Naive thymus-derived CD4-positive, alpha-beta T cell (primary cell): ENCODE measurements around the gene VKORC1L1. TPM values are rescaled to one million over a fixed set of nuclear protein-coding genes. Genes with fewer than 3 reads are reported as not detected.
A peak's percentile ranks its signal among the peaks of the same experiment; 100 is the strongest.
"Not testable (repeated sequence)": the region's sequence is repeated elsewhere in the genome, so short reads cannot be mapped to it uniquely, and the experiment has no call there.

ENCODE experiments used
- ATAC-seq: fragments of 150-1000 bp; cut with Tn5 transposase; 2 replicates; pipeline ENCODE4 v1.10.0; 2021; ENCODE audit warnings: mild to moderate bottlenecking, moderate library complexity
- CTCF ChIA-PET: fragments of 350-600 bp; sonication (Branson Sonifier 250); formaldehyde crosslinking; loops from one replicate; lab custom pipeline; 2021; ENCODE audit warnings: antibody characterized with exemption; lab: Charles Lee
- POLR2A ChIA-PET: fragments of 350-600 bp; sonication (Branson Sonifier 250); formaldehyde crosslinking; loops from one replicate; lab custom pipeline; 2021; ENCODE audit warnings: antibody characterized with exemption, inconsistent platforms; lab: Charles Lee
- DNase-seq, 9 donors: peaks; one replicate each; pipeline versions ENCODE4 v3.0.0 to v3.0.0-alpha.2; 2020 to 2022; ENCODE audit warnings: mixed read lengths in 1 of 9
- H3K27ac ChIP-seq: one replicate; pipeline ENCODE4 v1.7.0; 2013; ENCODE audit warnings: mild to moderate bottlenecking, low read depth, low read length, moderate library complexity
- H3K27me3 ChIP-seq, 2 donors: one replicate each; pipeline ENCODE4 v1.7.0; 2013; ENCODE audit warnings: low read length in 2 of 2, mild to moderate bottlenecking in 2 of 2, moderate library complexity in 2 of 2; ENCODE audit not compliant: control insufficient read depth in 2 of 2, insufficient read depth in 2 of 2
- H3K36me3 ChIP-seq, 3 experiments: 1 replicate in 2 of 3; 2 replicates in 1 of 3; pipeline ENCODE4 v1.7.0; 2013; ENCODE audit warnings: low read length in 3 of 3, mild to moderate bottlenecking in 3 of 3, moderate library complexity in 1 of 3; ENCODE audit not compliant: insufficient read depth in 3 of 3, control insufficient read depth in 2 of 3
- H3K4me1 ChIP-seq, 2 donors: one replicate each; pipeline ENCODE4 v1.7.0; 2013; ENCODE audit warnings: low read length in 2 of 2, mild to moderate bottlenecking in 2 of 2, moderate library complexity in 1 of 2; ENCODE audit not compliant: control insufficient read depth in 2 of 2, insufficient read depth in 2 of 2
- H3K4me3 ChIP-seq: 2 replicates; pipeline ENCODE4 v1.7.0; 2013; ENCODE audit warnings: mild to moderate bottlenecking, low read length
- H3K9me3 ChIP-seq, 3 experiments: 1 replicate in 2 of 3; 2 replicates in 1 of 3; pipeline ENCODE4 v1.7.0; 2013; ENCODE audit warnings: low read length in 3 of 3; ENCODE audit not compliant: control insufficient read depth in 2 of 3
- H3K27ac Mint-ChIP-seq, 9 donors: one replicate each; pipeline ENCODE4 v1.8.0; 2020 to 2022; ENCODE audit warnings: mixed read lengths in 9 of 9, mild to moderate bottlenecking in 8 of 9, moderate library complexity in 5 of 9, inconsistent platforms in 2 of 9
- H3K27me3 Mint-ChIP-seq, 5 donors: one replicate each; pipeline ENCODE4 v1.8.0; 2021 to 2022; ENCODE audit warnings: mixed read lengths in 5 of 5, mild to moderate bottlenecking in 1 of 5
- H3K36me3 Mint-ChIP-seq, 5 donors: one replicate each; pipeline ENCODE4 v1.8.0; 2020 to 2022; ENCODE audit warnings: mixed read lengths in 5 of 5, mild to moderate bottlenecking in 3 of 5, inconsistent platforms in 1 of 5
- H3K4me1 Mint-ChIP-seq, 7 donors: one replicate each; pipeline ENCODE4 v1.8.0; 2020 to 2022; ENCODE audit warnings: mixed read lengths in 7 of 7, mild to moderate bottlenecking in 3 of 7, inconsistent platforms in 1 of 7
- H3K4me3 Mint-ChIP-seq, 10 donors: one replicate each; pipeline ENCODE4 v1.8.0; 2020 to 2022; ENCODE audit warnings: mild to moderate bottlenecking in 10 of 10, mixed read lengths in 10 of 10, moderate library complexity in 6 of 10, inconsistent platforms in 2 of 10
- H3K9me3 Mint-ChIP-seq, 11 donors: one replicate each; pipeline ENCODE4 v1.8.0; 2020 to 2022; ENCODE audit warnings: mixed read lengths in 11 of 11, mild to moderate bottlenecking in 4 of 11, inconsistent platforms in 1 of 11, moderate library complexity in 1 of 11
- intact Hi-C, 2 donors: fragments of 100-400 bp; cut with micrococcal nuclease; formaldehyde crosslinking; loops; one replicate each; pipeline ENCODE4 v1.15.1; 2023
- polyA plus RNA-seq, 2 donors: library from polyadenylated mRNA; unstranded; fragments of 300-500 nt; fragmentation: Illumina TruSeq; gene quantifications; one replicate each; pipeline ENCODE4 v1.2.3, GENCODE V29; 2021
- total RNA-seq, 6 experiments: library from RNA in 5 of 6; stranded (reverse) in 5 of 6; gene quantifications; 1 replicate in 5 of 6; 2 replicates in 1 of 6; pipeline ENCODE4 v1.2.3 and lab custom pipeline; 2021 to 2026

VKORC1L1 gene
- total and polyA plus RNA-seq, 7 experiments from 2014 or later = 2.8 to 15.8 (median 5.5) TPM

- H3K4me1 Mint-ChIP-seq, DNase-seq, H3K27me3 Mint-ChIP-seq, H3K27me3 ChIP-seq, intact Hi-C loops, H3K27ac Mint-ChIP-seq, H3K36me3 Mint-ChIP-seq, H3K9me3 Mint-ChIP-seq, H3K36me3 ChIP-seq, POLR2A ChIA-PET, H3K4me3 ChIP-seq, H3K27ac ChIP-seq, H3K4me1 ChIP-seq, H3K9me3 ChIP-seq, ATAC-seq, CTCF ChIA-PET, H3K4me3 Mint-ChIP-seq: not testable (repeated sequence)
These were observed 72.9 kb downstream of the VKORC1L1 start for GRCh38 chr7:65945787-65946186.

GRCh38 chr7:65946904-65947303 is 74.0 kb downstream of the VKORC1L1 start:
- ATAC-seq (no peak), DNase-seq (no peak)
- H3K9me3 ChIP-seq = no peaks in the 10 kb centered on the region
- Mint-ChIP-seq H3K4me1 (no peaks in the 10 kb centered on the region), H3K27ac (no peak overlapping the region), H3K9me3 (no peaks in the 10 kb centered on the region), H3K27me3 (no peaks in the 10 kb centered on the region), H3K36me3 (peaks cover 0 to 5% (median 0%) of the 10 kb centered on the region in 5 donors), H3K4me3 (no peak overlapping the region)
- intact Hi-C loops = no loop called here
- POLR2A ChIA-PET = no interaction called here
- H3K4me1 ChIP-seq = no peaks in the 10 kb centered on the region
- no peak overlapping the region for H3K4me3 ChIP-seq
- no peak overlapping the region for H3K27ac ChIP-seq
- CTCF ChIA-PET = no interaction called here
- no peaks in the 10 kb centered on the region for H3K27me3 ChIP-seq
- no peaks in the 10 kb centered on the region for H3K36me3 ChIP-seq

GRCh38 chr7:65951837-65952578 is 79.1 kb downstream of the VKORC1L1 start:
- H3K27me3 ChIP-seq = no peaks in the 10 kb centered on the region
- ATAC-seq (no peak), DNase-seq (no peak)
- H3K4me3 Mint-ChIP-seq = no peak overlapping the region
- no peaks in the 10 kb centered on the region for H3K9me3 Mint-ChIP-seq
- peak overlapping the region in 2 of 9 donors; percentile 17 to 19 for H3K27ac Mint-ChIP-seq
- no peak overlapping the region for H3K4me3 ChIP-seq
- H3K4me1 ChIP-seq = no peaks in the 10 kb centered on the region
- peaks cover 0 to 20% (median 0%) of the 10 kb centered on the region in 3 experiments for H3K36me3 ChIP-seq
- CTCF ChIA-PET = no interaction called here
- no peaks in the 10 kb centered on the region for H3K4me1 Mint-ChIP-seq
- POLR2A ChIA-PET = no interaction called here
- peaks cover 0 to 30% (median 7%) of the 10 kb centered on the region in 5 donors for H3K36me3 Mint-ChIP-seq
- no peaks in the 10 kb centered on the region for H3K27me3 Mint-ChIP-seq
- intact Hi-C loops = no loop called here
- H3K27ac ChIP-seq = no peak overlapping the region
- H3K9me3 ChIP-seq = no peaks in the 10 kb centered on the region

DNA sequence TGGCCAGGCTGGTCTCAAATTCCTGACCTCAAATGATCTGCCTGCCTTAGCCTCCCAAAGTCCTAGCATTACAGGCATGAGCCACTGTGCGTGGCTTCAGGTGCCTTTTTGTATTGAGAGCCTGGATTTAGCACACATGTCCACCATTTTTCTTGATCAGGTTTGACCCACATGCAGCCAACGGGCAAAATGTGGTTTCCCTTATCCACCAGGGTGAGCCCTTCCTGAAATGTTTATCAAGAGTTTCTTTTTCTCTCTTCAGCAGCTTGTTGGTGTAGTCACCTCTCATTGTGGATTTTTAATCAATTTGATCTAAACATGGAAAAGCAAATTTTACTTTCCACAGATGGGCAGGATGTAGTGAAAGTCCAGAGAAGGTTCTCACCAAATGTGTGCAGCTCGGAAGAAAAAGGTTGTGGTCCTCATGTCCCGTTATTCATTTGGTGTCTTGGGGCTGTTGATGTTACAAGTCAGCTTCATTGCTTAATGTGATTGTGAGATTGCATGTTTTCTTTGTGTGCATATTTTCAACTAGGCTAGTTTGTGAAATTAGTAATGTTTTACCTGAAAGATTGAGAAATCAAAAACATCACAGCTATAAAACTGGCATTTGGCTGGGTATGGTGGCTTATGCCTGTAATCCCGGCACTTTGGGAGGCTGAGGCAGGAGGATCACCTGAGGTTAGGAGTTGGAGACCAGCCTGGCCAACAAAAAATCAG is 80.3 kb downstream of the VKORC1L1 start:
- Histone ChIP-seq H3K27ac (no peak overlapping the region), H3K4me1 (no peaks in the 10 kb centered on the region), H3K27me3 (no peaks in the 10 kb centered on the region), H3K9me3 (no peaks in the 10 kb centered on the region), H3K4me3 (no peak overlapping the region), H3K36me3 (peaks cover 0 to 20% (median 0%) of the 10 kb centered on the region in 3 experiments)
- ATAC-seq (no peak), DNase-seq (no peak)
- POLR2A ChIA-PET = no interaction called here
- Mint-ChIP-seq H3K9me3 (no peaks in the 10 kb centered on the region), H3K36me3 (peaks cover 0 to 30% (median 7%) of the 10 kb centered on the region in 5 donors), H3K4me1 (no peaks in the 10 kb centered on the region), H3K27me3 (no peaks in the 10 kb centered on the region), H3K27ac (peak overlapping the region in 1 of 9 donors; percentile 8), H3K4me3 (no peak overlapping the region)
- CTCF ChIA-PET = no interaction called here
- intact Hi-C loops = no loop called here

DNA sequence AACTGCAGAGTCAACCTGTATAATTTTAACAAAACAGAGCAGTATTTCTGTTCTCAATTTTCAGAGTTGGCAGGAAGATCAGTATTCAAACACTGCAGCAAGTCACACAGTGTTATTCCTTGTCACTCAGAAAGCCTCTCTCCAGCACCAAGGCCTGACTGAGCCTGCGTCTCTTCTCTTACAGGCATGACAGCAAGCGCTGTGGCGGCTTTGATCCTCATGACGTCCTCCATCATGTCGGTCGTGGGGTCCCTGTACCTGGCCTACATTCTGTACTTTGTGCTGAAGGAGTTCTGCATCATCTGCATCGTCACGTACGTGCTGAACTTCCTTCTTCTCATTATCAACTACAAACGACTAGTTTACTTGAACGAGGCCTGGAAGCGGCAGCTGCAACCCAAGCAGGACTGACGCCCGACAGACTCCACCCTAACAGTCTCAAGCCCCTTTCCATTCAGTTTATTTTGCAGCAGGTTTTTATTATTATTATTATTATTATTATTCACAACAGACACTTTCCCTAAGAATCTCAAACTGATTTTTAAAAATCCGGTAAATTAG is 81.1 kb downstream of the VKORC1L1 start:
- peaks cover 0 to 30% (median 7%) of the 10 kb centered on the region in 5 donors for H3K36me3 Mint-ChIP-seq
- H3K27me3 ChIP-seq = no peaks in the 10 kb centered on the region
- no peak for ATAC-seq
- no peak for DNase-seq
- no peak overlapping the region for H3K27ac Mint-ChIP-seq
- no peaks in the 10 kb centered on the region for H3K4me1 ChIP-seq
- H3K4me3 Mint-ChIP-seq = no peak overlapping the region
- no peaks in the 10 kb centered on the region for H3K9me3 Mint-ChIP-seq
- no peak overlapping the region for H3K4me3 ChIP-seq
- H3K27ac ChIP-seq = no peak overlapping the region
- ChIA-PET POLR2A (no interaction called here), CTCF (no interaction called here)
- H3K36me3 ChIP-seq = peaks cover 0 to 20% (median 0%) of the 10 kb centered on the region in 3 experiments
- no peaks in the 10 kb centered on the region for H3K27me3 Mint-ChIP-seq
- no peaks in the 10 kb centered on the region for H3K4me1 Mint-ChIP-seq
- H3K9me3 ChIP-seq = no peaks in the 10 kb centered on the region
- intact Hi-C loops = no loop called here

- no peak overlapping the region for H3K27ac ChIP-seq
- intact Hi-C loops = no loop called here
- Mint-ChIP-seq H3K9me3 (no peaks in the 10 kb centered on the region), H3K36me3 (peaks cover 0 to 37% (median 8%) of the 10 kb centered on the region in 5 donors), H3K4me1 (no peaks in the 10 kb centered on the region), H3K4me3 (no peak overlapping the region), H3K27me3 (no peaks in the 10 kb centered on the region), H3K27ac (peak overlapping the region in 1 of 9 donors; percentile 48)
- DNase-seq (no peak), ATAC-seq (no peak)
- H3K4me1 ChIP-seq = no peaks in the 10 kb centered on the region
- H3K4me3 ChIP-seq = no peak overlapping the region
- H3K36me3 ChIP-seq = peaks cover 0 to 33% (median 0%) of the 10 kb centered on the region in 3 experiments
- ChIA-PET CTCF (no interaction called here), POLR2A (no interaction called here)
- no peaks in the 10 kb centered on the region for H3K9me3 ChIP-seq
- H3K27me3 ChIP-seq = no peaks in the 10 kb centered on the region
These were observed 82.8 kb downstream of the VKORC1L1 start for GRCh38 chr7:65955718-65956117.
